Suppressor macrophage treated with lipopolysaccharide for 1 hour (primary cell): ENCODE results near the gene CCDC120.

Experiments used
- DNase-seq, 3 donors: peaks; one replicate each; pipeline ENCODE4 v3.0.0-alpha.2; 2020 to 2022

Gene CCDC120

DNA sequence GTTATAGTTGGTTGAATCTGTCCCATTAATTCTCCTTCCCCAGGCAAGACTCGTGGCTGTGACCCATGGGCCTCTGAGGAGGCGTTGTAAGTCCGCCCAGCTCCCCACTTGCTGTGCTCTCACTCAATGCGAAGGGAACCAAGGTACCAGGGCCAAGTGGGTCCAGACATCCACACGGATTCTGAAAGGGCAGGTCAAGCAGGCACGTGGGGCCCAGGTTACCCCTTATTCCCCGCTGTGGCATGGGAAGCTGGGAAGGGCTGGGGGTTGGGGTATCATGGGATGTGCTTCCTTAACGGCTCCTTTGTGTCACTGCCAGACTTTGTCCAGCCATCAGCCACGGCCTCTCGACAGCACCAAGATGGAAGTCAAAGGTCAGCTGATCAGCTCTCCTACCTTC, 3.1 kb downstream of the CCDC120 start:
- DNase-seq = no peak

DNA sequence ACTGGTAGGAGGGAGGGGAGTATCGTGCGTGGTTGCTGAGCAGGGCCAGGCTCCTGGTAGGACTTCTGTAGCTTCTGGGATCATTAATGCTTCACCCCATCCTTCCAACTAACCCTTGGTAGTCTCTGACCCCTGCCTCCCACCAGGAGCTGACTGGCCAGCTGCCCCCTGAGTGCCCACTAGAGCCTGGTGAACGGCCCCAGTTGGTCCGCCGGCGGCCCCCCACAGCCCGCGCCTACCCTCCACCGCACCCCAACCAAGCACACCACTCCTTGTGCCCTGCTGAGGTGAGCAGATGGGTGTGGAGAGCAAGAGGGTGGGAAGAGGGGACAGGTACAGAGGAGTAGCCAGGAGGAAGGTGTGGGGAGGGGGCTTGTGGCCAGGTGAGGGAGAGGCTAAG, 4.9 kb downstream of the CCDC120 start:
- no peak for DNase-seq

DNA sequence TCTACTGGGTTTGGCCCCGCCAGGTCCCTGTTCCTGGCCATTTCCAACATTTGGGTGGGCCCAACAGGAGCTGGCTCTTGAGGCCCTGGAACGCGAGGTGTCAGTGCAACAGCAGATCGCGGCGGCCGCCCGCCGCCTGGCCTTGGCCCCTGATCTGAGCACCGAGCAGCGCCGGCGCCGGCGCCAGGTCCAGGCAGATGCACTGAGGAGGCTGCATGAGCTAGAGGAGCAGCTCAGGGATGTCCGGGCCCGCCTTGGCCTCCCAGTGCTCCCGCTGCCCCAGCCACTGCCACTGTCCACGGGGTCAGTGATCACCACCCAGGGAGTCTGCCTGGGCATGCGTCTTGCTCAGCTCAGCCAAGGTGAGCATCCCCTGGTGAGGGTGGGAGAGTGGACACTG, 5.5 kb downstream of the CCDC120 start:
- no peak for DNase-seq

DNA sequence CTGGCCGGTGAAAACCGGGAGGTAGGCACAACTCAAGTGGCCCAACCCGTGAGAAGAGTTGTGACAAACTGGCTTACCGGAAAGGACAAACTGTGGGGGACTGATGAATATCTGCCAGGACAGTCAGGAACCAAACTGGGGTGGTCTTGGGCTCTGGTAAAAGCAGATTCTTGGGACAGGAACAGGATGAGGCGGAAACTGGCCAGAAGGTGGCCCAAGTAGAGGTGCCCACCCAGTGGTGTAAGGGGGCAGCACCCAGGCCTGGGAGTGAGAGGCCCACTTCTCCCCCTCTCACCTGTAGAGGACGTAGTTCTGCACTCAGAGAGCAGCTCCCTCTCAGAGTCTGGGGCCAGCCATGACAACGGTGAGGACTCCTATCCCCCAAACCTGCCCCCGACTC, 5.9 kb downstream of the CCDC120 start:
- DNase-seq = no peak

DNA sequence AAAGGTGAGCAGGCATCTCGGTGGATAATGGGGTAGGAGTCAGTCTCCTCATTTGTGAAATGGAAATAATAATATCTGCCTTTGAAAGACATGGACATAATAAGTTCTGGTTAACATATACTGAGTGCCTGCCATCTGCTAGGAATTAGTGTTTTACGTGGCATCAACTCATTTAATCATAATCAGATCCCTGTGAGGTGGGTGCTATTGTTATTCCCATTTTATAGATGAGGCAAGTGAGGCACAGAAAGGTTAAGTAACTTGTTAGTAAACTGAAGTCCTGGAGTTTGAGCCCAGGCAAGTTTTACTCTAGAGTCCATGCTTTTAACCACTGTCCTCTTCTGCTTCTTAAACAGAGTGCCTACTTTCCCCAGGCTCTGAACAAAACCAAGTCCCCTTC, 7.5 kb downstream of the CCDC120 start:
- DNase-seq = no peak

DNA sequence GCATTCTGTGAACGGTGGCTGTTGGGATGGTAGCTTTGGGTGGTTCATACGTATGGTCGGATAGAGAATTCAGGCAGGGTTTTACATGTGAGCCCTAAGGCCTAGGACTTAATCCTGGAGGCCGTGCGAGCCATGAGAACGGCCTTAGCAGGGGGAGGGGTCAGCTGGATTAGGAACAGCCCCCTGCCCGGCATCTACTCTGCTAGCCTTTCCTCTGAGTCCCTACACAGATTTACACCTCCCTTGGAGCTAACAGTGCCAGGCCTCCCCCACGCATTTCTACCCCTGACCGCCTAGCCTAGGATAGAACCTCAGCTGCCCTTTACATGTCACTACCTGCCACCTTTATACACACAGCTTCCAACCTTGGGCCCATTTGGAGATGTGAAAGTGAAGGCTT, 7.9 kb downstream of the CCDC120 start:
- DNase-seq = no peak

DNA sequence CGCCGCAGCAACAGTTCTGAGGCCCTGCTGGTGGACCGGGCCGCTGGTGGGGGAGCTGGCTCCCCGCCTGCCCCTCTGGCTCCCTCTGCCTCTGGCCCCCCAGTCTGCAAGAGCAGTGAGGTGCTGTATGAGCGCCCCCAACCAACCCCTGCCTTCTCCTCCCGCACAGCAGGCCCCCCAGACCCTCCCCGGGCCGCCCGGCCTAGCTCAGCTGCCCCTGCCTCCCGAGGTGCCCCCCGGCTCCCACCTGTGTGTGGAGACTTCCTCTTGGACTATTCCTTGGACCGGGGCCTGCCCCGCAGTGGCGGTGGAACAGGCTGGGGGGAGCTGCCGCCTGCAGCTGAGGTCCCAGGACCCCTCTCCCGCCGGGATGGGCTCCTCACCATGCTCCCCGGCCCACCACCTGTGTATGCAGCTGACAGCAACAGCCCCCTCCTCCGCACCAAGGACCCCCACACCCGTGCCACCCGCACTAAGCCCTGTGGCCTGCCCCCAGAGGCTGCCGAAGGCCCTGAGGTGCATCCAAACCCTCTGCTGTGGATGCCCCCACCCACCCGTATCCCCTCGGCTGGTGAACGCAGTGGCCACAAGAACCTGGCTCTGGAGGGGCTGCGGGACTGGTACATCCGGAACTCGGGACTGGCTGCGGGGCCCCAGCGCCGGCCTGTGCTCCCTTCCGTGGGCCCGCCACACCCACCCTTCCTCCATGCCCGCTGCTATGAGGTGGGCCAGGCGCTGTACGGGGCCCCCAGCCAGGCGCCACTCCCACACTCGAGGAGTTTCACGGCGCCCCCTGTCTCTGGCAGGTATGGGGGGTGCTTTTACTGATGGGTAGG, 8.7 kb downstream of the CCDC120 start:
- DNase-seq = no peak

DNA sequence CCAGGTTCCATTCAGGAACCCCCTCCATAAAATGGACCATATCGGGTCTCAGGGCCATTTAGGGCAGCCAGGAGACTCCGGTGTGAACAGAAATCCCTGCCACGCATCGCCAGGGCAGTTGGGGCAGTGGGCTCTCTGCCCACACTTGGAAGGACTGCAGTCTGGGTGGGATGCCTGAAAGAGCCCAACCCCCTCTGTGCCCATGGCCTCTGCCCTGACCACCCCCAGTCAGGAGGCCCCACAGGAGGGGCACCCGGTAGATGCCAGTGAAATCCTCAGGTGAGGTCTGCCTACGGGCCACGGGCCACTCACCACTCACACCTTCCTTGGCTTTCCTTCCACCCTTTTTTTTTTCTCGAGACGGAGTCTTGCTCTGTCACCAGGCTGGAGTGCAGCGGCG, 10.2 kb downstream of the CCDC120 start:
- no peak for DNase-seq

DNA sequence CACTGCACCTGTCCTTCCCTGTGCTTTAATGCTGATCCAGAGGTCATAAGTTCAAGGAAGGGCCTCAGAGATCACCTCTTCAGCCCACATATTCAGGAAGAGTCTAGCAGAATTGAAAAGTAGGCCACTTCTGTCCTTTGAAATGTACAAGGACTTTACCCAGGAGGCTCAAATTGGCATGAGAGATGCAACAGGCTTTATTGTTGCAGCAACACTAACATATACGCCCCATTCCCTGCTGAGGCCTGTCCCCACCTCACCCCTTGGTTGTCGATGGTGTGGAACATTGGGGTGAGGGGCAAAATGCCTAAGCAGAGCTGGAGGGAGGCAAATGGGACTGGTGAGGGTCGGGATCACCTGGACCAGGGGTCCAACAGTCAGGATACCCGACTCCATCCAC, 12.2 kb downstream of the CCDC120 start:
- no peak for DNase-seq

DNA sequence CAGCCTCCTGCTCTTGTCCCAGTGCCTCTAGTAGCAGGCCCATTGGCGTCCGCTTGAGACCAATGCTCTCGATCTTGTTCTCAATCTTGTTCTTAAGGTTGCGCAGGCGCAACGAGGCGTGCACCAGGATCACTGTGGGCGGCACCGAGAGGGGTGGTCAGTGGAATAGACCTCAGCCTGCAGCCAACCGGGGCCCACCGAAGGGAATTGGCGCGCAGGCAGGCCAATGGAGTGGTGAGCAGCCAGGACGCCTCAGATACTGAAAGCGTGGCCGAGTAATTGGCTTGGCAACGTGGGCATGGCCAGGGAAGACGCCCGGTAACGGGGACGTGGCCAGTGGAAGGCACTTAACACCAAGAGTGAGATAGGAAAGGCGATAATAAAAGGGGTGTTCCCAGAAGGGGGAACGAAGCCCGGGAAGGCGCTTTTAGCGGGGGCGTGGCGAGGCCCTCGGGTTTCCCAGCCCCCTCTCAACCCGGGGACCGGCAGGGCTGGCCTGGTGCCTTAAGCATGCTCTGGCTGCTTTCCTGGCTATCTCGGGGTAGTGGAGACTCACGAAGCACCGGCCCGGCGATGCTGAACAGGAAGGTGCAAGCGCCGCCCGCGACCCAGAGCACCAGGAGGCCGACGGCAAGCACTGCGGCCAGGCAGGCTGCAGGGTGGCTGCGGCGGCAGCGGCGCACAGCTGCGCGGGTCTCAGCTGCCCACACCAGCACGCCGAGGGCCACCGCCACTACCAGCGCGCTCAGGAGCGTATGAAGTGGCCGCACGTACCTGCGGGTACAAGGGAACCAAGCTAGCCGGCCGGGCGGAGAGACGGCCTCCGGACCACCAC, 13.3 kb downstream of the CCDC120 start:
- no peak for DNase-seq

DNA sequence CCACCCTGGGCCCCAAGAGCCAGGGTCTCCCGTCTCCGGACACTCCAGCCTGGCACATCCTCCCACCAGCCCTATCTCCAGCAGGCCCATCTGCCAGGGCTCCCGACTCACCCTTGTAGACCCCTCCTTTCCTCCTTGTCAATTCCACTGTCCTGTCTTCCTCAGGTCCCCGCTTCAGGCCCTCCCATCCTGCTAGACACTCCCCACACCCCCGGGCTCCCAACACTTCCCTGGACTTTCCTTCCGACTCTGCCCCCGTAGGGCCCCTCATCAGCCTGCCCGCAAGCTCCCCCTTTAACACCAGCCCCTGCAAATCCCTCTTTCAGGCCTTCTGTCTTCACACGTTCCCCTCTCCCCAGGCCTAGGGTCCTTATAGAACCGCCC, 13.9 kb downstream of the CCDC120 start:
- DNase-seq = no peak

DNA sequence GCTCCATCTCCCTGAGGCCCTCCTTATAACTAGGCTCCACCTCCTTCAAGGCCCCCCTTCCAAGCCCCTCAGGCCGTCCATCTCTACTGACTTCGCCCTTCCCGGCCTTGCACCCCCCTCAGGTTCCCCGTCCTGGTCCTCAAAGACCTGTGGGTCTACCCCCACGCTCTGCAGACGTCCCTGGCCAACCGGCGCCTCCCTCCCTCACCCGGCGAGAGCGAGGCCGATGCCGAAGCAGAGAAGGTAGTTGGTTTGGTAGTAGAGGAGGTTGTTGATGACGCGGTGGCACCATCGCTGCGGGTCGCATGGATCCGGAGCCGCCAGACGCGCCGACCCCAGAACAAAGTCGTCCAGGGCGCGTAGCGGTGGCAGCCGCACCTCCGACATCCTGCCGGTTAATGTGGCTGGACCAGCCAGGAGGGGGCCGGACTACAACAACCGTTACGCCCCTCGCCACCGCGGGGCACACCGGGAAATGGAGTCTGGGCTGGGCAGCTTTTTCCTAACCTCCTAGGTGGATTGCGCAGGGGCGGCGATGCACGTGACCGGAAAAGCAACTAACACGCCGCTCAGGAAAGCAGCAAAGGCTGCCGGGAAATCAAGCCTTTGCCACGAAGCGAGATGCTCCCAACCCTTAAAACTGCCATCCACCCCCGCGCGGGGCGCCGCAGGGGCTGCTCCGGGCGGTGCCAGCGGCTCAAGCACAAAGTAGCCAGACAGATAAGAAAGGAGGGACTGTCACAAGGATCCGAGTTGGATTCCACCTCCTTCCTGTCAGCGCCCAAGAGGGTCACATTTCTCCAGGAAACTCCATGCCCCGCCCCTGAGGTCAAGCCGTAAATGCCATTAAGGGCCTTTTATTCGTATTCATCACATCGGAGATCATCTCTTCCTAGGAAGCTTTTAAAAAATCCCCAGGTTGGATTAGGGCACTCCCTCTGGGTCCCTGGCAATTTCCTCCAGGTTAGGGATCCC, 15.1 kb downstream of the CCDC120 start, which contains the start of gene PRAF2:
Gene PRAF2 (minus strand): TSS at position 402 of the 975 bp plus-strand sequence. CDS start 15 bp downstream, at position 387.
- peak; percentile 74 to 81 (median 76) for DNase-seq

DNA sequence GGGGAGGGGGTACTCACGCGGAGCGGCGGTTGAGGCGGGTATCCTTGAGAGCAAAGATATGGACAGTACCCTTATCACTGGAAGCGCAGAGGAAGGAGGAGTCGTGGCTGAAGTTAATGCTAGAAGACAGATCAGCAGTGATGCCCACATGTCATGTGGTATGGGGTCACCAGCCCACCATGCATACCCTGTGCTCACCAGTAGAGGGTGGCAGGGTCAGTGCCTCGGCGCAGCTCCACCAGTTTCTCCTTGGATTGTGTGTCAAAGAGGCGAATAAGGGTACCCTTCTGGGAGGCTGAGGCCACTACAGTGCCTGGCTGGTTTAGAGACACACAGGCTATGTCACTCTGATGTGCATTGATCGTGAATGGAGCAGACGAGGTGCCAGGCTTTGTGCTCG, 16.5 kb downstream of the CCDC120 start:
- no peak for DNase-seq

DNA sequence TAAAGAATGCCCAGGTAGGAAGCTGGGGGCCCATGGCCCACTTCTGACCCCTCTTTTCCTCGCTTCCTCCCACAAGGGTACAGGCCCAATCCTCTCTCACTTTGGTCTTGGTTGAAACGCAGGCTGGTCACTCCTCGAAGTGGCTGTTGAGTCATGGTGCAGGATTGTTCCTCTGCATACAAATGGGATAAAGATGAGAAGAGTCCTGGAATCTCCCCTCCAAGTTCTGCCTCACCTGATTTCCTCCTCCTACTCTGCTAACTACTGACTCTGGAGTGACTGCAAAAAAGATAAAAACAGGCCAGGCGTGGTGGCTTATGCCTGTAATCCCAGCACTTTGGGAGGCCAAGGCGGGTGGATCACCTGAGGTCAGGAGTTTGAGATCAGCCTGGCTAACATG, 19.1 kb downstream of the CCDC120 start:
- no peak for DNase-seq

DNA sequence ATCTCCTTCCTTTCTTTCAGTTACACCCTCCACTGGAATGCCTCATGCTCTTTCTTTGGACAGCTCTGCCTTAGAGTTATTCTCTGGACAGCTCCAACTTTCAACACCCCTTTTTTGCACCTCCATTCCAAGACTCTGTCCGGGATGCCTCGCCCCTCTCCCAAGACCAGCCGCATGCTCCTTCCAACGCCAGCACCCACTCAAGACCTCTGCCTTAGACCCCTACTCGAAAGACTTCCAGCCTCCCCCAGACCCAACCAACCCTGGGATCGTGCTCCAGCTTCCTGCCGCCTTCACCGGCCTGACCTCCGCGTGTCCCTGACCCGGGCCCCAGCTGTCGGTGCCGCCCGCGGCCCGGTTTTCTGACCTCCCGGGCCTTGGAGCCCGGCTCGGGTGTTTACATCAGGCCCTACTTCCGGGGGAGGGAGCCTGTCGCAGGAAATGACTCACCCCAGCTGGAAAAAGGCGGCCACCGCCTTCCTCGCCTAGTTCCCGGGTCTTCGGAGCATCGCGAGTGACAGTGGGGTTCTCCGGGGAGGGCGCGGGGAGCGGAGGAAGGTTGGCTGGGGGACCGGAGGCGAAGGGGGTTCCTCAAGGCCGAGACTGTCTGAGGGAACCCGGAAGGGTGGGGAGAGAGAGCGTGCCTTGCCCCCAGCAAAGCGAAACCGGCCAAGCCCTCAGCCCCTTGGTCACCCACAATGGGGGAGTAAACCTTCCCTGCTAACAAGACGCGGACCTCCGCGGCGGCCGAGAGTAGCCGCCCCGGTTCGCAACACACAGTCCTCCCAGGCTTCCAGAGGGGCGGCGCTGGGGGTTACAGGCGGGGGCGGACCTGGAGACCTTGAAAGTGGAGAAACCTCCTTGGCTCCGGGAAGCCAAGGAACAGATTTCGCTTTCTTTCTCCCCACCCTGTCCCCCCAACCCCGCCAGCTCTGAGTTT, 21.0 kb downstream of the CCDC120 start, which contains the start of gene WDR45:
Gene WDR45 (minus strand): TSS at position 399 of the 940 bp plus-strand sequence. CDS start 1,792 bp downstream, outside the sequence.
- DNase-seq = peak; percentile 73 to 85 (median 79)

DNA sequence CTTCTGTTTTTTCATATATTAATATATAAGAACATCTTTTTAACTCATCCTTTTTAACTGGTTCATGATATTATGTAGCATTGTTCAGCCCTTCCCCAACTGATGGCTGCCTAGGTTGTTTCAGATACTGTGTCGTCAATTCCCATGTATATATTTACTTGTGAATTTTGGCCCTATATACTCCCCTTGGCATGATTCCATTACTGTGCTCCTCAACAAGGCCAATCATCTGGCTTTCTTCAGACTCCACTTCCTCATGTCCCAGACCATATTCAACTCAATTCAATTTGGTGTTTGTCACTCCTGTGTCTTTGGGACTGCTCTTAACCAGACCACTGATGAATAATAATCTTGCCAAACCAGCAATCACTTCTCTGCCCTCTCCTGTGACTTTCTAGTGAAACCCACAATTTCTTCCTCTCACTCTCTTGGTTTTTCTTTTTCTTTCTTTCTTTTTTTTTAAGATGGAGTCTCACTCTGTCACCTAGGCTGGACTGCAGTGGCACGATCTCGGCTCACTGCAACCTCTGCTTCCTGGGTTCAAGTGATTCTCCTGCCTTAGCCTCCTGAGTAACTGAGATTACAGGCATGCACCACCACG, 23.6 kb downstream of the CCDC120 start:
- DNase-seq = no peak

DNA sequence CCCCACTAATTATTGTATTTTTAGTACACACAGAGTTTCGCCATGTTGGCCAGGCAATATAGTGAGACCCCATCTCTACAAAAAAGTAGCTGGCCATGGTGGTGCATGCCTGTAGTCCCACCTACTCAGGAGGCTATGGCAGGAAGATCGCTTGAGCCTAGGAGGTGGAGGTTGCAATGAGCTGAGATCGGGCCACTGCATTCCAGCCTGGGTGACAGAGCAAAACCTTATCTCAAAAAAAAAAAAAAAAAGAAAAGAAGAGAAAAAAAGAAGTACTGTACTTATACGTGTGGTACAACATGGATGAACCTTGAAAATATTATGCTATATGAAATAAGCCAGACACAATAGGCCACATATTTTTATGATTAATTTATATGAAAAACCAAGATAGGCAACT, 30.8 kb downstream of the CCDC120 start:
- no peak for DNase-seq

DNA sequence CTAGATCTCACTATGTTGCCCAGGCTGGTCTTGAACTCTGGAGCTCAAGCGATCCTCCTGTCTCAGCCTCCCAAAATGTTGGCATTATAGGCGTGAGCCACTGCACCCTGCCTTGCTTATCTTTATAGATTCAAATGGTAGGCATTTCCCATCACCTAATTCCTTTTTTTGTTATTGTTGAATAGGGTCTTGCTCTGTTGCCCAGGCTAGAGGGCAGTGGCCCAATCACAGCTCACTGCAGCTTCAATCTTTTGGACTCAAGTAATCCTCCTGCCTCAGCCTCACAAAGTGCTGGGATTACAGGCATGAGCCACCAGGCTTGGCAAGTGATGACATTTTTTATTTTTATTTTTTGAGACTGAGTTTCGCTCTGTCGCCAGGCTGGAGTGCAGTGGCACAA, 37.6 kb downstream of the CCDC120 start:
- no peak for DNase-seq

DNA sequence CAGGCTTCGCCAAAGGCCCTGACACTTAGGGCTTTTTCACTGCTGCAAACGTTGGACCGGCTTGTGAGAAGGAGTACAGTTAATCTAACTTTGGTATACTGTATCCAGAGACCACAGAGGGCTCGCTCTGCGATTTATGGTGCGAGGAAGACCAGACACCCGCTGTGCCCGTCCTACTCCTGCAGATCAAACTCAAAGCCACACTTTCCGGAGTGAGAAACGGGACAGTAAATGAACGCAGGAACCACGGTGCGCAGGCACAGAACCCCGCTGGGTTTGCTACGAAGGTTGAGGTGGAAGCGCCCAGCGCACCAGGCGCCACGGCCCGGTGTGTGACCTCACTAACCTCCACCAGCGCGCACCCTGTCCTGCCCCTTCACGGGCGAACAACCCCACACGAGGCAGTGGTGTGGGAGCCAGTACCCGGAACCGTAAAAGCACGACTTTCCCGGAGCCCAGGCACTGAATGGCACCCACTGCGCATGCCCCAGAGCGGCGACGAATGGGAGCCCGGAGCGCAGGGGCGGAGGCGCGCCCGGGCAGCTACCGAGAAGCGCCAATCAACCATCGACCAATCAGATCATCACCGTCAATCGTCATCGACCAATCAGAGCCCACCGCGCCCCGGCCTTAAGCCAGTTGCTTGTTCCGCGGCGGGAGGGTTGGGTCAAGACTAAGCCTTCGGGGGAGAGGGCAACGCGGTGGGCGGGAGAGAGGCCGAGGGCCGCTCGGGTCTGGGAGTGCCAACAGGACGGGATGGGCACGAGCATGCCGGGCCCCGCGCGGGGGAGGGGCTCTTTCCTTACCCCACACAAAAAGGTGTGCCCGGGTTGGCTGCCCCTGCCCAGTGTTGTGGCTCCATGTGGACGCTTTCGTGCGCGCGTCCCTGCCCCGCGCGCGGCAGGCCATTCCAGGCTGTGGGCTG, 42.2 kb downstream of the CCDC120 start:
- peak; percentile 93 to 94 (median 93) for DNase-seq

DNA sequence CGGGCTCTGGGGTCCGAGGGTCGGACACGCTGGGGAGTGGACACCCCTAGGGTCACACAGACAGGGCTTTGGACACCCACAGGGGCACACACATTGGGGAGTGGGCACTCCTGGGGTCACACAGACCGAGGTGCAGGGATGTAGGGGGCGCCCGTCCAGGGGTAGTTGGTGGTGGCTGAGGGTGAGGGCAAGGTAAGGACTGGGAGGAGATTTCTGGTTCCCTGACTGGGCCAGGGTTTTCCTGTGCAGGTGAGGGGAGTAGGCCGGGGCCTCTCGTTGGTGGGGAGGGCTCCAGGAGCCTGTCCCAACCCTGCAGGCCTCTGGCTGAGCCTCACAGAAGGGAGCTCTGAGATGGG, 42.8 kb downstream of the CCDC120 start:
- no peak for DNase-seq
